NCI-H2107 treated with DMSO at 0.1 percent for 48 hours (cell line): ENCODE data around the gene CCDC71L.

ENCODE experiments used
- DNase-seq: peaks from one replicate; lab custom pipeline; 2025; ENCODE audit not compliant: unreplicated experiment; lab: John Stamatoyannopoulos, UW

Gene CCDC71L

GRCh38 chr7:106609416-106609815, 51.5 kb downstream of the CCDC71L start:
- DNase-seq: no peak

- no peak for DNase-seq
These were observed 52.3 kb downstream of the CCDC71L start for GRCh38 chr7:106608661-106609060.
